GM21576 (cell line): Measurements from ENCODE around the gene TMEM121.

Experiments used
- ATAC-seq: cut with Tn5 transposase; IDR thresholded peaks from one replicate; pipeline ENCODE4 v1.9.1; 2021; ENCODE audit warnings: mild to moderate bottlenecking, moderate library complexity; ENCODE audit not compliant: unreplicated experiment

TMEM121 gene

DNA sequence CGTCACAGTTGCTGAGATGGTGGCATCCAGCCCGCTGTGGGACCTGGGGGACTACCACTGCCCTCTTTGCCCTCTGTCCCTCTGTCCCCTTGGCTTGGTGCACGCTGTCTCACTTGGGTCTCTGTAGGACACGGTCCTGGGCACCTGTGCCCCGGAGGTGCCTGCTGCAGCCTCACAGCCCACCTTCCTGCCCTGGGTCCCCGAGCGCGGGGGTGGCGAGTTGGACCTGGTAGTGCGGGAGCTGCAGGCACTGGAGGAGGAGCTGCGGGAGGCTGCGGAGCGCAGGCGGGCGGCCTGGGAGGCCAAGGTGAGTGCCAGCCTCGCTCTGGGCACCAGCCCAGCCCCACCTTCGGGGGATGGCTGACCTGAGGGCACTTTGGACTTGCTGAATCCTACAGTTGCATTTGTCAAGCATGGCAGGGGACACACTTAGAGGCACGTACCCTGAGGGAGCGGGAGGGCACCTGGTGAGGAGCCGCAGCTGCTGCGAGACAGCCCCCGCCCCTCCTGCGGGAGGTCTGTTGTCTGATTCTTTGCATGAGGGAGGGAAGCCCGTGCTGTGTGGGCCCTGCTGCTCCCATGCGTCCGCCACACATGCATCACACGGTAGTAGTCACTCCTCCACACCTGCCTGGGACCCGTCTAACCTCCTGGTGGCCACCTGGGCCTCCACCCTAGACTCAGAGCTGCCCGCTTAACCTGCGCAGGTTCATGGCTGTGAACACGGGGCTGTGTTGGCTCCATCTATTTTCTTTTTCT, 28.5 kb upstream of the TMEM121 start:
- ATAC-seq, result no peak

DNA sequence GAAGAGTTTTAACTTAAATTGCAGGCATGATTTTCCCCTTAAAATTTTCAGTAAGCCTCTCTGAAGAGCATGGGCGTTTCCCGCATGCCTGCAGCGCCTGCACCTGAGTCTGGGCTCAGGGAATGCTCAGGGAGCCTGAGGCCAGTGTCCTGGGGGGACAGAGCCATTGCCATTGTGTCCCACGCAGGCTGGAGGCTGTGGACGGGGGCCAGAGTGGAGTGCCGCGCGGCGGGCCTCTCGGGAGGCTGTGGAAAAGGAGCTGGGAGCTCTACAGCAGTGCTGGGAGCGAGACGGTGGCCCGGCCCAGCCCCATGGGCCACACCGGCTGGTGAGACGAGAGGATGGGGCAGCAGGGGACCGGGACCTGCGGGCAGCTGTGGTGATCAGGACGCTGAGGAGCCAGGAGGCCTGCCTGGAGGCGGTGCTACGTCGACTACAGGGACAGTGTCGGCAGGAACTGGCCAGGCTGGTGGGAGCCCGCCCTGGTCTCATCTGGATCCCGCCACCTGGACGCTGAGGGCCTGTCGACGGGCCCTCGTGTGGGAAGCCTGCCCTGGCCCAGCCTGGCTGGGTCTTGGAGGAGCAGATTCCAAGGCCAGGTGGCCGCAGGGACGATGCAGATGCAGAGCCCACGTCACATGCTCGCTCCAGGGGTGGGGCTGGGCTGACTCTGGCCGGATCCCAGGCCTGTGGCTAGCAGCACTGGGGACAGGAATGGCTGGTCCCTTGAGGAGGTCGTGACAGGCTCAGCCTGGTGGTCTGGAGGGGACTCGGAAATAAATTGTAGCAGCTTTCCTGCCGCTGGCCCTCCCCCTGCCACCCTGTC, 27.7 kb upstream of the TMEM121 start:
- ATAC-seq, result no peak

DNA sequence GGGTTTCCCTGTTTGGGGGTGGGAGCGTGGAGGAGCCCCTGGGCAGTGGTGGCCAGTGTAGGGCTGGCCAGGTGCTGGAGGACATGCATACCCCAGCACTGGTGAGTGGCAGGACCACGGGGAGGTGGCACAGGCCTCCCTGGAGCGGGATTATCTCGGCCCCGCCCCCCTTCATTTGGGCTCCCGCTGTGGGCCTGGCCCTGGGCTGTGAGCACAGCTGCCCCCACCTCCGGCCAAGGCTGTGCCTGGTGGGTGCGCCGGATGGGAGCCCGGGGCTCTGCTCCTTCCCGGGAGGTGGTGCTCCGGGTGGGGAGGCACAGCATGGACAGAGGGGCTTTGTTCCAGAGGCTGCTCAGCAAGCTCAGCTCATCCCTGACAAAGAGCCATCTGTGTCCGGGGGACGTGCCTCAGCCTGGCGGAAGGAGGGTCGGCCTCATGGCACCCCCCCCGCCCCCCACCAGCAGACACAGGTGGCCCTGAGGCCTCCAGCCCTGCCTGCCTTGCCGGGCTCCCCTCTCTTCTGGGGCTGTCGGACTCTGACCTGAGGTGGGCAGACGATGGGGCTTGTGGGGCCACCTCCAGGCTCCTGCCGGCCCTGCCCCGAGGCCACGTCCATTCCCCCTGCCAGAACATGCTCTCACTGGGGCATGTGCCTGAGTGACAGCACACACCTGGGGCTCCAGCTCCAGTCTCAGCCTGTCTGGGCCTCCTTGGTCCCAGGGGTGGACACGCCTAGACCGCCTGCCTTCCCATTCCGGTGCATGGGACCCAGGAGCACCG, 26.9 kb upstream of the TMEM121 start:
- no peak for ATAC-seq

DNA sequence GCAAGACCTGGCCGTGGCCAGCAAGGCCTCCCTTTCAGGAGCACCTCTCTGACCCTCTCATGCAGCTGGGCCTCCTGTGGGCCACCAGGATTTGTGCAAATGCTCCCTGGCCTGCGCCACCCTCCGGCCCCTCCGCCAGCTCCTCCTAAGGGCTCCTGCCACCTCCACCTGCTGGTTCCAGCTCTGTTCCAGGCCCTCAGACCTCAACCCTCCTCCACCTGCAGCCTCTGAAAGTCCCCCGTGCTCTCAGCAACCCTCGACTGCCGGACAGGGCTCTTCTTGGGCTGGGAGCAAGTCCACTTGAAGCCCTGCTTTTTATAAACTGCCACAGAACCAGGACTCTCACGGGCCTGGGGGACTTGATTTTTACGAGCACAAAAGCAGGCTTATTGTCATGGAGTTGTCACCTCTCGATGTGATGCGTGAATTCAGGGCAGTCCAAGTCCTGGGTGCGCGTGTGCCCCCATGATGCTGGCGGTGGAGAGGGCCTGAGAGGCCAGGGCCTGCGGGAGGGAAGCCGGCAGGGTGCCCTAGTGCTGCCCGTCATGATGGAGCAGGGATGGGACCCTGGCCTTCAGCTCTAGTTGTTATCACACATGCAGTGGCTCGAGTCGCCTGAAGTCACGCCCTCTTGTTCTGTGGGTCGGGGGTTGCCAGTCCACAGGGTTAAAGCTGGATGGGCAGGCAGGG, 26.2 kb upstream of the TMEM121 start:
- no peak for ATAC-seq

DNA sequence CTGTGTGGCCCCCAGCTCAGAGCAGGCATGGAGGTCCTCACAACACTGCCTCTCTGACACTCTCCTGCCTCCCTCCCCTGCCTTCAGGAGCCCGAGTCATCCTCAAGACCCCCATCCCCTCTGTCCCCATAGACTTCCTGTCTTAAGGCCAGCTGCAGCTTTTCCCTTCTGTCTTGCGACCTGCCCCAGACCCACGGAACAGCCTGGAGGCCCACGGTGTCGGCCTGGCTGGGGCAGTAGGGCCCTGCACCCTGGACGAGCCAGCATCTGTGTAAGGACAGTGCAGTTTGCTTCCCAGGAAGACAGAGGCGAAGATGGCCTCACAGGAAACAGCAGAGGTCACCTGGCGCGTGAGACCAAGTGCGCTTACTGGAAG, 25.7 kb upstream of the TMEM121 start:
- no peak for ATAC-seq

DNA sequence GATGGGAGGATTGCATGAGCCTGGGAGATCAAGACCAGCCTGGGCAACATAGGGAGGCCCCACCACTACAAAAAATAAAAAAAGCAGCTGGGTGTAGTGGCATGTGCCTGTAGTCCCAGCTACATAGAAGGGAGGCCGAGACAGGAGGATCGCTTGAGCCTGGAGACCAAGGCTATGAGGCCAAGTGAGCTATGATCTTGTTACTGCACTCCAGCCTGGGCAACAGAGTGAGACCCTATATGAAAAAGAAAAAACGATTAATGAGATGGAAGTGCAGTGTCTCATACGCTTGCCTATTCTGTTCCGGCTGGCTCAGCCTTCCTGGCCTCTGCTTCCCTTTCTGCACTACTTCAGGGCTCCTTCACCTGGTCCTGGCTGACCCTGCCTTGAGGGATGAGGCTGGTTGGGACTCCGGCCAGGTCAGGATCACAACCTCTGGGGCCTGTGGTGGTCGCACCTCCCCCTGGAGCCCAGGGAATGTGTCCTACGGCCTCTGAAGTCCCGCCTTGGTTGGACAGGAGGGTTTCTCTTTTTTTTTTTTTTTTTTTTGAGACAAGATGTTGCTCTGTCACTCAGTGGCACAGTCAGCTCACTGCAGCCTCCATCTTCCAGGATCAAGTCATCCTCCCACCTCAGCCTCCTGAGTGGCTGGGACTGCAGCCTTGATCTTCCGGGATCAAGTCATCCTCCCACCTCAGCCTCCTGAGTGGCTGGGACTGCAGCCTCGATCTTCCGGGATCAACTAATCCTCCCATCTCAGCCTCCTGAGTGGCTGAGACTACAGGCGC, 24.7 kb upstream of the TMEM121 start:
- no peak for ATAC-seq

DNA sequence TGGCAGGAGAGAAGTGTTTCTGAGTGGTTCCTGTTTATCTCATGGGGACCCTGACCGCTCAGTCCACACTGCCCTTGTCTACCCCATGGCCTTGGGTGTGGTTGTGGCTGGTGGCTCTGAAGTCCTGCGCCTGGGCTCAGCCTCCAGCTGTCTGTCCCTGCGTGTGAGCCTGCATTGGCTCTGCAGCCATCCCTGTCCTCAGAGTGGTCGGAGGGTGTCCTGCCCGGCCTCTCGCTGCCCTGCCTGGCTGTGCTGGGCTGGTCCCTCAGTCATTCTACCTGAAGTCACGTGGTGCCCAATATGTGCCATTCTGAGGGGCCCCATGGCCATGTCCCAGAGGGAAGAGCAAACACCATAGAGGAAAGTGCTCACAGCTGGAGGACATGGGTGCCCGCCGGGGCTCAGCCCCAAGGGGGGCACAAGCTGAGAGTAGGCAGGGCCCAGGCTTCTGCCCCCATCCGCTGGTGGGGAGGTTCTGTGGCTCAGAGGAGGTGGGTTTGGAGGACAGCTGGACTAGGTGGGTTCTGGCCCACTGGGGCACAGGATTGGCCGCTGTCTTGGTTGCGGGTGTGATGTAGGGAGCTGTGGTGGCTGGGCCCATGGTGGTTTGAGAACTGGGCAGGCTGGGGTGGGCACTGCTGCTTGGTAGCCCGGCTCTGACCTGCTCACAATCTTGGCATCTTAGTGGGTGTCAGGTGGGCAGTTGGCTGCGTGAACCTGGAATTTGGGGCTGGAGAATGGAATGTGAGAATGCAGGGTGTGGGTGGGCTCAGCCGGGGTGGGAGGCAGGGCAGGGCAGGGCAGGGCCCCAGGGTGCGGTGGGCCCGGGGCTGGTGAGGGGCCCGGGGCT, 23.7 kb upstream of the TMEM121 start:
- no peak for ATAC-seq

DNA sequence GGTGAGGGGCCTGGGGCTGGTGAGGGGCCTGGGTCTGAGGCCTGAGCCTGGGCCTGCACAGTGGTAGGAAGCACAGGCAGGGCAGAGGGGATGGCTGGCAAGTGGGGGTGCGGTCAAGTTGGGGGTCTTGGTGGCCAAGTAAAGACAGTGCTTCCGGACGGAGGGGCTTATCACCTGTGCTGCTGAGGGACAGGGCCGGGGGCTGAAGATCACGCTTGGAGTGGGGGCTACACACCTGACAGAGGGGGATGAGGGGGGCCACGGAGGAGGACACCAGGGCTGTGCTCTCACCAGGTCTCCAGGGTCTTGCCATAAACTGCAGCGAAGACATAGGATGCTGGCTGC, 23.1 kb upstream of the TMEM121 start:
- no peak for ATAC-seq

DNA sequence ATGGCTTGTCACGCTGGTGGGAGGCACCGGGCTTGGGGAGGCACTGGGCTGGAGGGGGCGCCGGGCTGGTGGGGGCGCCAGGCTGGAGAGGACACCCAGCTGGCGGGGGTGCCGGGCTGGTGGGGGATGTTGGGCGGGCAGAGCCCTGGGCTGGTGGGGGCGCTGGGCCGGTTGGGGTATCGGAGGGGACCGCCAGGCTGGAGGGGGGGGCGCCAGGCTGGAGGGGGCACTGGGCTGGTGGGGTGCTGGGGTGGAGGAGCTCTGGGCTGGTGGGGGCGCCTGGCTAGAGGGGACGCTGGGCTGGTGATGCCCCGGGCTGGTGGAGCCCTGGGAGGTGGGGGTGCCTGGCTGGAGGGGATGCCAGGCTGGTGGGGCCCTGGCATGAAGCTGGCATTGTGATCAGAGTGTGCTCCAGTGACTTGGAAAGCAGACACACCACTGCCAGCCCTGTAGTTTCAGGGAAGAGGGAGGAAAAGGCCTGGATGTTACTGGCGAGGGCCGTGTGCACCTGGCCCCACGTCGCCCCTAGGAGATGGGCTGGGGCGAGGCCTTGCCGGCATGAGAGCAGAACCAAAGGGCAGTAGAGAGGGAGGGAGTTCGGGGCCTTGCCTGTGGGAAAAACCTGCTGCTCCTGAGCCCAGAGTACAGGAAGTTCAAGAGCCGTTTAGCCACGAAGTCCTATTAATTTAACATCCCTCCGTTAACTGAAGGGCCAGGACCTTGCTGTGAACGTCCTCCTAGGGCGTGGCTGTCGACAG, 22.3 kb upstream of the TMEM121 start:
- no peak for ATAC-seq

DNA sequence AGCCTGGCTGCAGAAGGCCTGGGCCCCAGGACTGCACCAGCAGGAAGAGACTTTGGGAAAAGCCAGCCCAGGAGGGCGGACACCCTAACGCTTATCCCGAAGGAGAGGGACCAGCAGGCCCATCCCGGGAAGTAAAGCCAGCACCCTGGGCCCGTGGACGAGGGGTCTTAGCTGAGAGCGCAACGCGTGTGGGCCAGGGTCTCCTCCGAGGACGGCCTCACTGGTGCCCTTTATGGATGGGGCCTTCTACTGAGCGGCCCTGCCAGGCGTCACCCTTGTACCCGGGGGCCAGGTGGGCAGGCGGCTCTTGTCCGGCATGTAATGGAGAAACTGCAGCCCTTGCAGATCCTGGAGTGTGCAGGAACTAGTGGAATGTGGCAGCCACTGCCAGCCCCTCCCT, 21.3 kb upstream of the TMEM121 start:
- ATAC-seq, result no peak

DNA sequence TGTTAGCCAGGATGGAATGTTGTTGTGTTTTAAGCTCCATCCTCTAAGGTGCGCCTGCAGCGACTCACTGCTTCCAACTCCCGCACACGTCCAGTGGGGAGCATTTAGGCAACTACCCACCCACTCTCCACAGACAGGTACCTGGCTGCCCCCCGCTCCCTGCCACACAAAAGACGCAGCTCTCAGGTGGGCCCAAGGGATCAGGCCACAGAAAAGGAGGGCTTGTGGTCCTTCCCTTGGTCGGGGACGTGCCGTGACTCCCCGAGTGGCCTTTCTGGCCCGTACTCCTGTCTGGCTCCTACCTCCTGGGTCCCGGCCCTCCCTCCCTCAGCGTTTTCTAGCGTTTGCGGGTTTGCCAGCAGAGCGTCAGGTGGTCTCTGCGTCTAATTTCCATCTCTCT, 19.1 kb upstream of the TMEM121 start:
- ATAC-seq, result no peak

DNA sequence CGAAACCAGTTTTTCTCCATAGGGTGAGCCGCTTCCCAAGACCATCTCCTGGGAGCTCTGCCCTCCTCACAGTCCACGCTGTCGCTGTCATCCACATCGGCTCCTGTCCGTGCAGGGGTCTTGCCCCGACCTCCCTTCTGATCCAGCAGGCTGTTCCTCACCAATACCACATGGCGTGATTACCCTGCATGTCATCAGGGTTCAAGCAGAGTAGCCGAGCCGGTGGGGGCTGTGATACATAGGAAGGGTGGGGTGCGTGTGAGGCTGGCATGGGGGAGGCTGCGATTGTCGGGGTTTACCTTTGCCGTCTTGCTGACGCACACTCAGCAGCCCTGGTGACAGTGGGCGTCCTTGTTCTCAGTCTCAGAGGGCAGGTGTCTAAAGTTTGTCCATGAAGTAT, 18.3 kb upstream of the TMEM121 start:
- no peak for ATAC-seq

DNA sequence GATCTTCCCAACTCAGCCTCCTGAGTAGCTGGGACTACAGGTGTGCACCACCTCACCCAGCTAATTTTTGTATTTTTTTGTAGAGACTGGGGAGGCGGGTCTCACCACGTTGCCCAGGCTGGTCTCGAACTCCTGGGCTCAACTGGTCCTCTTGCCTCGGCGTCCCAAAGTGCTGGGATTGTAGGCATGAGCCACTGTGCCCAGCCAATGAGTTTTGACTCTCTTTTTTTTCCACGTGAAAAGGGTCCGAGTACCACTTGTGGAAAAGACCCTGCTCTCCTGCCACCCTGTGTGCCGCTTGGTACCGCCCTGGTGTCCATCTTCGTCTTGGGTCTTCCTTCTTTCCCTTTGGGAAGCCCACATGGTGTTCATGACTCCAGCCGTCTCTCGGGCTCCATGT, 17.8 kb upstream of the TMEM121 start:
- no peak for ATAC-seq

DNA sequence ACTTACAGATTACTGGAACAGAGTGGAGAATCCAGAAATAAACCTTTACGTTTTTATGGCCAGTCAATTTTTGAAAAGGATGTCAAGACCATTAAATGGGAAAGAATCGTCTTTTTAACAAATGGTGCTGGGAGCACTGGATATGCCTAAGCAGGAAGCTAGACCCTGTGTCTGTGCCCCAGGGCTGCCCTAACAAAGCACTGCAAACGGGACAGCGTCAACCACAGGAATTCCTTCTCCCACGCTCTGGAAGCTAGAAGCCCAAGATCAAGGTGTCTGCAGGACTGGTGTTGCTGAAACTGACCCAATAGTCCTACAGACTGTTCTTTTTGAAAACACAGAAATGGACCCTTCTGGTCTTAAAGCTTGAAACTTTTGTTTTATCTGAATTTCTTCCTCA, 9.3 kb upstream of the TMEM121 start:
- ATAC-seq, result no peak

DNA sequence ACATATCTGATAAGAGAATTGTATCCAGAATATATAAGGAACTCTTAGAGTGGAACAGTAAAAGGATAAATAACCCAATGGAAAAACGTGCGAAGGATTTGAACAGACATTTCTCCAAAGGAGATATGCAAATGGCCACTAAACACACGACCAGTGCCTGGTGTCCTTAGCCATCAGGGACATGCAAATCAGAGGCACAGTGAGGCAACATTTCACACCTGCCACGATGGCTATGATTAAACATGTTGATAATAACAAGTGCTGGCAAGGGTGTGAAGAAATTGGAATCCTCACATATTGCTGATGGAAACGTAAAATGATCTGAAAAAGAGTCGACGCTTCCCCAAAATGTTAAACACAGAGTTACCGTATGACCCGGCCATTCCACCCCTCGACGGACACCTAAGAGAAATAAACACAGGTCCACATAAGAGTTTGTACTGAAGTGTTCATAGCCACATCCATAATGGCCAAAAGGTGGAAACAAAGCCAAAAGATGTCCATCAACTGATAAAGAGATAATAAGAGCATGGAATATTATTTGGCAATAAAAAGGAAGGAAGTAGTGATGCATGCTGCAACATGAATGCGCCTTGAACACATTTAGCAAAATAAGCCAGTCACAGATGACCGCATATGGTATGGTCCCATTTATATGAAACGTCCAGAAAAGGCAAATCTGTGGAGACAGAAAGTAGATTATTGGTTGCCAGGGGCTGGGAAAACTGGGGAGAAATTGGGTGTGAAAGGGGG, 6.3 kb upstream of the TMEM121 start:
- ATAC-seq, result no peak

DNA sequence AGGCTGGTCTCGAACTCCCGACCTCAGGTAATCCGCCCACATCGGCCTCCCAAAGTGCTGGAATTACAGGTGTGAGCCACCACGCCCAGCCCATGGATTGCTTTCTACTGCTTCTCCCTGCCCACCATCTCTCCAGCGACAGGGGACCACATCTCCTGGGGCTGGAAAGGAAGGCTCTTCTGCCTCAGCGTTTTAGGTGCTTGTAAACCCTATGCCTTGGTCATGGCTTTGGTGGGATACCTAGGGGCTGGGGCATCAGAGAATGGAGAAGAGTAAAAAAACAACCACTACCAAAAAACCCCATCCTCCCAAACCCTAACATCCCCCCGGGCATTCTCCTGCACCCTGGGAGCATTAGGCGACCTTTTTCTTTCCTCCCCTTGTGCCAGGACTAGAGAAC, 1.1 kb upstream of the TMEM121 start:
- no peak for ATAC-seq

DNA sequence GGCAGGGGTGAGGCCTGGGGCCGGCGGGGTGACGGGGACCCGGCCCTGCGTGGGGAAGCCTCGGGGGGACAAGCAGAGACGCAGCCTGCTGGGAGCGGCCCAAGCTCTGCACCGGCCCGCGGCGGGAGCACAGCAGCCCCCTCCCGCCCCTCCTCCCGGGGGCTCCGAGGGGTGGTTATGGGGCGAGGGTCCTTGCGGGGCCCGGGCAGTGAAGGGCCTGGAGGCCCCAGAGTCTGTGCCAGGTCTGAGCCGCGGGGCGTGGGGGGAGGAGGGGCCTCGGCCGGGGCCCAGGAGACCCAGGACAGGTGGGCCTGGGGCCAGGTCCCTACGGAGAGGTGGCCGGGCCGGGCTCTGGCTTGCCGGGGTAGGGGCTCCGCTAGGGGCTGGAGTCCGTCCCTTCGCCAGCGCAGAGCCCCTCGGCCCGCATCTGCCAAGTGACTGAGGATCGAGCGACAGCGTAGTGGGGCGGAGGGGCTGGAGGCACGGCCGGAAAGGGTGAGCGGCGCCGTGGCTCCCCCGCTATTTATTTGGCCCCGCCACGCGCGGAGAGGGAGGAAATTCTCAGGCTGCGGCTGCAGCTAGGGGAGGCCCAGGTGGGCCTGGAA, 495 bp downstream of the TMEM121 start:
- ATAC-seq, result no peak

DNA sequence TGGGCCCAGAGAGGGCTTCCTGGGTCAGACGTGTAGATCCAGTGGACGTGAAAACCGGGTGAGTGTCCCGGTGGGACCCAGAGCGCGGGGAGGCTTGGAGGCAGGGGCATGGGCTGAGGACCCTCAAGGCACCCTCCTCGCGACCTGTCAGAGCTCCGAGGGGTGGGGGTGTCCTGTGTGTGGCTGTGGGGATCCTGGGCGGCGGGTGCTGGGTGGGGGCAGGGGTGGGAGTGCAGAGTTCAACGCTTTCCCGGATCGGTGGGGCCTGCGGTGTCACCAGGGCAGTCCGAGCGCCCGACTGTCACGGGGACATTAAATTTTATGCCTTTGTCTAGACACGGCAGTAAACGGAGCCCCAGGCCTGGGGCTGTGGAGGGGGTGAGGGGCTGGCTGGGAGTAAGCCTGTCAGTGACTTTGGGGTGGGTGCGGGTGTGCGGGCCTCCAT, 1.0 kb downstream of the TMEM121 start:
- ATAC-seq, result no peak
